ENCODE measurements around the gene SNX25. TPM values are rescaled to one million over a fixed set of nuclear protein-coding genes. Genes with fewer than 3 reads are reported as not detected.

Gene SNX25
- total and polyA plus RNA-seq, 4 donors: 2.8 to 13.9 (median 5.0) TPM

DNA sequence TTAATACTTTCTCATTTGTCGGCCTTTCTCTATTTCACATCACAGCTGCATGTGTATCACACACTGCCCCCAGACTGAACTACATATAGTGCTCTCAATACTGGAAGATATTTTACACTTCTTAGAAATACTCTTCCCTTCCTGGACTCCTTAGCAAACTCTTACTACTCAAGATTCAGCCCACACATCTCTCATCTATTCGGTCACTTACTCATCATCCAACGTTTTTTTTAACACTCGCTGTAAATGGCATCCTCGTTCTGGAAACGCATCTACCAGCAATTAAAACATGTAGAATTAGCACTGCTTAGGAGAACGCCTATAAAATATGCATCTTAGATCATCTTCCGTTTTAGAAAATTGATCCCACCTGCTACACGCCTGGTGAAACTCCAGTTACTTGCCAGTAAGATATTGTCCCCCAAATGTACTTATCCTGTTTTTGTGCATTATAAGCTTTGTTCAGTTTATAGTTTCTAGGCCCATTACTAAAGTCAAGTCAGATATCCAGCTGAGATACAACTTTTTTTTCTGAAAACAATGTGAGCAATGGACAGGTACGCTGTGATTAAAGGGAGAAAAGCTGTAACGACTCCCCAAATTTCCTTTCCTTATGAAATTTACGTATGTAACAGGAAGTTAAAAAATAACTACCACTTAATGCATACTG is 185.3 kb downstream of the SNX25 start:
- 77% methylated on average over 12 of the region's 12 CpGs for WGBS
- Histone ChIP-seq H3K4me1 (ENCODE audit: control insufficient read depth in 4 of 4, insufficient read depth in 4 of 4, low read length in 3 of 4) (peaks cover 0 to 11% (median 7%) of the 10 kb centered on the region in 4 donors), H3K36me3 (ENCODE audit: control insufficient read depth in 4 of 4, insufficient read depth in 3 of 4, low read depth in 1 of 4, low read length in 3 of 4) (peaks cover 0 to 14% (median 3%) of the 10 kb centered on the region in 4 donors), H3K27ac (ENCODE audit: low read depth in 1 of 2, low read length in 2 of 2) (peak overlapping the region; percentile 100), H3K9ac (ENCODE audit: low read depth in 1 of 2, low read length in 2 of 2) (peak overlapping the region; percentile 97 to 100), H3K9me3 (ENCODE audit: control insufficient read depth in 4 of 4, low read length in 3 of 4) (no peaks in the 10 kb centered on the region), H3K4me3 (ENCODE audit: low read depth in 1 of 3, low read length in 3 of 3) (peak overlapping the region; percentile 67 to 78 (median 75)), H3K27me3 (ENCODE audit: control insufficient read depth in 4 of 4, insufficient read depth in 4 of 4, low read length in 3 of 4) (no peaks in the 10 kb centered on the region)
- no peak for DNase-seq (ENCODE audit: low spot score)
- TF ChIP-seq EGR1 (IDR thresholded peaks at IDR 0.05; ENCODE audit: low read depth in 2 of 2): no peak
- no peak for TF ChIP-seq HNF4G (IDR thresholded peaks at IDR 0.05)
- no peak for TF ChIP-seq YY1 (IDR thresholded peaks at IDR 0.05)
- TF ChIP-seq HNF4A (conservative IDR thresholded peaks at IDR 0.05): no peak
- no peak for TF ChIP-seq FOXA2 (IDR thresholded peaks at IDR 0.05)
- TF ChIP-seq TAF1 (conservative IDR thresholded peaks at IDR 0.05): no peak

DNA sequence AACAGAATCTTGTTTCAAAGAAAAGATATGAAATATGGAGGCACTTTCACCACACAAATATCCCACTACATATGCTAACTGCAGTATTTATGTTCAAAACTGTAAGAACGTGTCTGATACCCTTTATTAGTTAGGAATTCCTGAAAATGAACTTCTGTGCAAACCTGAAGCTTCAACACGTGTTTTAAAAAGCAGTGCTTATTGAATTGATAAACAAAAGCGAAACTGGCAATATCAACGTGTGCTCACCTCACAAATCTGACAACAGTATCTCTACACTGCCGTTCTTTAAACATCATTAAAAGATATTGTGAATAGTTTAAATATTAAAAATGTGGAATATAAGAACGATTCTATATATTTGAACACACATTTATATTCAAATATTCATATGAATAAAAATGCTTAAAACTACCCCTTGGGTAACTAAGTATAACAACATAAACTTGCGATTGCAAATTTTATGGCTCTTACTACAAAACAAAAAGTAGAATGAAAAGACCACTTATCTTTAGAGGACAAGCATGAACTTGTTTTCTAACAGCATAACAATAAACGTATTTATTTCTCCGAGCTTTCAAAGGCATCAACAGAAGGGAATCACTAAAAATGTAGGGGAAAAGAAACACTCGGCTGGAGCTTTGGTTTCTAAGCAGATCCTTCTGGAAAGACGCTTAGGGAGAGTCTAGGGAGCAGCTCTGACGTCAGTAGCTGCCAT is 186.0 kb downstream of the SNX25 start, which contains the start of gene LRP2BP:
Gene LRP2BP, minus strand, starts transcription at position 687 of the 718 bp plus-strand sequence. CDS start 17,738 bp downstream, outside the sequence.
- WGBS: 8% methylated on average over 12 of the region's 12 CpGs
- TF ChIP-seq HNF4A (conservative IDR thresholded peaks at IDR 0.05): no peak
- peak in 1 of 2 donors; percentile 0 for TF ChIP-seq JUND (IDR thresholded peaks at IDR 0.05)
- TF ChIP-seq YY1 (IDR thresholded peaks at IDR 0.05): no peak
- TF ChIP-seq EGR1 (IDR thresholded peaks at IDR 0.05; ENCODE audit: low read depth in 2 of 2): no peak
- TF ChIP-seq, protein P1, sequence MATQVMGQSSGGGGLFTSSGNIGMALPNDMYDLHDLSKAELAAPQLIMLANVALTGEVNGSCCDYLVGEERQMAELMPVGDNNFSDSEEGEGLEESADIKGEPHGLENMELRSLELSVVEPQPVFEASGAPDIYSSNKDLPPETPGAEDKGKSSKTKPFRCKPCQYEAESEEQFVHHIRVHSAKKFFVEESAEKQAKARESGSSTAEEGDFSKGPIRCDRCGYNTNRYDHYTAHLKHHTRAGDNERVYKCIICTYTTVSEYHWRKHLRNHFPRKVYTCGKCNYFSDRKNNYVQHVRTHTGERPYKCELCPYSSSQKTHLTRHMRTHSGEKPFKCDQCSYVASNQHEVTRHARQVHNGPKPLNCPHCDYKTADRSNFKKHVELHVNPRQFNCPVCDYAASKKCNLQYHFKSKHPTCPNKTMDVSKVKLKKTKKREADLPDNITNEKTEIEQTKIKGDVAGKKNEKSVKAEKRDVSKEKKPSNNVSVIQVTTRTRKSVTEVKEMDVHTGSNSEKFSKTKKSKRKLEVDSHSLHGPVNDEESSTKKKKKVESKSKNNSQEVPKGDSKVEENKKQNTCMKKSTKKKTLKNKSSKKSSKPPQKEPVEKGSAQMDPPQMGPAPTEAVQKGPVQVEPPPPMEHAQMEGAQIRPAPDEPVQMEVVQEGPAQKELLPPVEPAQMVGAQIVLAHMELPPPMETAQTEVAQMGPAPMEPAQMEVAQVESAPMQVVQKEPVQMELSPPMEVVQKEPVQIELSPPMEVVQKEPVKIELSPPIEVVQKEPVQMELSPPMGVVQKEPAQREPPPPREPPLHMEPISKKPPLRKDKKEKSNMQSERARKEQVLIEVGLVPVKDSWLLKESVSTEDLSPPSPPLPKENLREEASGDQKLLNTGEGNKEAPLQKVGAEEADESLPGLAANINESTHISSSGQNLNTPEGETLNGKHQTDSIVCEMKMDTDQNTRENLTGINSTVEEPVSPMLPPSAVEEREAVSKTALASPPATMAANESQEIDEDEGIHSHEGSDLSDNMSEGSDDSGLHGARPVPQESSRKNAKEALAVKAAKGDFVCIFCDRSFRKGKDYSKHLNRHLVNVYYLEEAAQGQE (IDR thresholded peaks at IDR 0.05): no peak
- TF ChIP-seq SP1 (IDR thresholded peaks at IDR 0.05): no peak
- DNase-seq (ENCODE audit: low spot score): no peak

DNA sequence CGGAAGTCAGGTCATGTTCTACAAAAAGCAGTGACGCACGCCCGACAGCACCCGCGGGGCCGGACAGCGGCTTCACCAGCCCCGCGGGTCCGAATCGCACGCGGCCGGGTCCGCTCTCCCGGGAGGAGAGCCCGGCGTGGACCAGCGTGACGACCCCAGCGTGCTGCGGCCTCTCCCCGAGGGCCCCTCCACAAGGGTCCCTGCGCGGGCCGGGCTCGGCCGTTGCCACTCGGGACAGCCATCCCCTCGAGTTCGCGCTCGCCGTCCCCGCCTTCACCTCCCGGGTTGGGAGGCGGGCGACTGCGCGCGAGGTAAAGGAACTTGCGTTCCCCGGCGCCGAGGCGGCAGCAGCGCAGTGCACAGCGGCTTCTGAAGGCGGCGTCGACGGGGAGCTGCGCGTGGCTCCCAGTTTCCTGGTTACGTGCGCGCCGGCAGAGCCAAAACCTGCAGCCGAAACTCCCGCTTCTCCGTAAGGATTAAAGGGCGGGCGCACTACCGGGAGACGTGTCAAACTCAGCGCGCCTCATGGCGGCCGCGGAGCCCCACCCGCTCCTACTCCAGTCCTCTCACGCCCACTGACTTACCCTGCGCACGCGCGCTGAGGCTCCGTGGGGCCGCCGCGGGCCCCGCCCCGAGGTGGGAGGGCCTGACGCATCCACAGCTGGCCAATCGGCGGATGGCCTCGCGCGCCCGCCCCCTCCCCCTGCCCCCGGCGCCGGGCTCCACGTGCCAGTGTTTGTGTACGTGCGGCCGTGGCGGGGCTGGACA is 186.7 kb downstream of the SNX25 start:
- Histone ChIP-seq H3K27ac (ENCODE audit: low read depth in 1 of 2, low read length in 2 of 2) (peak overlapping the region; percentile 100), H3K27me3 (ENCODE audit: control insufficient read depth in 4 of 4, insufficient read depth in 4 of 4, low read length in 3 of 4) (no peaks in the 10 kb centered on the region), H3K9me3 (ENCODE audit: control insufficient read depth in 4 of 4, low read length in 3 of 4) (no peaks in the 10 kb centered on the region), H3K9ac (ENCODE audit: low read depth in 1 of 2, low read length in 2 of 2) (peak overlapping the region; percentile 97 to 100), H3K36me3 (ENCODE audit: control insufficient read depth in 4 of 4, insufficient read depth in 3 of 4, low read depth in 1 of 4, low read length in 3 of 4) (peaks cover 0 to 25% (median 10%) of the 10 kb centered on the region in 4 donors), H3K4me3 (ENCODE audit: low read depth in 1 of 3, low read length in 3 of 3) (peak overlapping the region; percentile 67 to 79 (median 75)), H3K4me1 (ENCODE audit: control insufficient read depth in 4 of 4, insufficient read depth in 4 of 4, low read length in 3 of 4) (peaks cover 0 to 11% (median 7%) of the 10 kb centered on the region in 4 donors)
- WGBS: under 1% methylated on average over 98 of the region's 98 CpGs
- DNase-seq (ENCODE audit: low spot score): peak; percentile 97
- TF ChIP-seq HNF4G (IDR thresholded peaks at IDR 0.05) (no peak), YY1 (IDR thresholded peaks at IDR 0.05) (peak; percentile 99), TAF1 (conservative IDR thresholded peaks at IDR 0.05) (peak; percentile 20), SP1 (IDR thresholded peaks at IDR 0.05) (no peak), RAD21 (IDR thresholded peaks at IDR 0.05) (peak in 1 of 2 donors; percentile 3), HNF4A (conservative IDR thresholded peaks at IDR 0.05) (peak; percentile 53 to 68), GABPA (IDR thresholded peaks at IDR 0.05 in 1 of 2, conservative IDR thresholded peaks at IDR 0.05 in 1 of 2) (peak; percentile 62 to 73)
- TF ChIP-seq, protein P2, sequence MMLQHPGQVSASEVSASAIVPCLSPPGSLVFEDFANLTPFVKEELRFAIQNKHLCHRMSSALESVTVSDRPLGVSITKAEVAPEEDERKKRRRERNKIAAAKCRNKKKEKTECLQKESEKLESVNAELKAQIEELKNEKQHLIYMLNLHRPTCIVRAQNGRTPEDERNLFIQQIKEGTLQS (IDR thresholded peaks at IDR 0.05): no peak
- TF ChIP-seq, protein P1 (IDR thresholded peaks at IDR 0.05): peak; percentile 98
- TF ChIP-seq, protein P3, sequence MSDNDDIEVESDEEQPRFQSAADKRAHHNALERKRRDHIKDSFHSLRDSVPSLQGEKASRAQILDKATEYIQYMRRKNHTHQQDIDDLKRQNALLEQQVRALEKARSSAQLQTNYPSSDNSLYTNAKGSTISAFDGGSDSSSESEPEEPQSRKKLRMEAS (IDR thresholded peaks at IDR 0.05): peak; percentile 70

More for the DNA sequence above, 186.0 kb downstream of the SNX25 start, which contains the start of gene LRP2BP:
- H3K9me3 ChIP-seq (ENCODE audit: control insufficient read depth in 4 of 4, low read length in 3 of 4): no peaks in the 10 kb centered on the region
- H3K4me1 ChIP-seq (ENCODE audit: control insufficient read depth in 4 of 4, insufficient read depth in 4 of 4, low read length in 3 of 4): peaks cover 0 to 11% (median 7%) of the 10 kb centered on the region in 4 donors
- H3K4me3 ChIP-seq (ENCODE audit: low read depth in 1 of 3, low read length in 3 of 3): peak within 1 kb of the TSS; percentile 67 to 79 (median 75)
- no peaks in the 10 kb centered on the region for H3K27me3 ChIP-seq (ENCODE audit: control insufficient read depth in 4 of 4, insufficient read depth in 4 of 4, low read length in 3 of 4)
- peak within 1 kb of the TSS; percentile 97 to 100 for H3K9ac ChIP-seq (ENCODE audit: low read depth in 1 of 2, low read length in 2 of 2)
- H3K27ac ChIP-seq (ENCODE audit: low read depth in 1 of 2, low read length in 2 of 2): peak within 1 kb of the TSS; percentile 100
- peaks cover 0 to 20% (median 7%) of the 10 kb centered on the region in 4 donors for H3K36me3 ChIP-seq (ENCODE audit: control insufficient read depth in 4 of 4, insufficient read depth in 3 of 4, low read depth in 1 of 4, low read length in 3 of 4)

Data from liver (tissue), 9 donors.